K562 (cell line): Measurements from ENCODE around the gene MED20. TPM values are rescaled to one million over a fixed set of nuclear protein-coding genes. Genes with fewer than 3 reads are reported as not detected.

Source experiments
- ATAC-seq: fragments of 200-7000 bp; cut with Tn5 transposase; 3 replicates; pipeline ENCODE4 v1.9.1; 2020; ENCODE audit warnings: moderate library complexity
- BruUV-seq: library from RNA; stranded (reverse); fragments of 400-500 nt; replicated peaks from 2 replicates; lab custom pipeline; 2021; lab: Mats Ljungman, UMichigan
- CTCF ChIA-PET: fragments of 300-600 bp; formaldehyde crosslinking; extraction: SDS; loops from one replicate; lab custom pipeline; 2021; ENCODE audit warnings: low intra/inter-chr PET ratio; lab: Yijun Ruan, JAX
- POLR2A ChIA-PET: fragments of 300-600, 350-650 bp; sonication (Branson Sonifier 250); formaldehyde crosslinking; extraction: SDS; loops from one replicate; lab custom pipeline; 2021; ENCODE audit warnings: antibody characterized with exemption, inconsistent platforms; lab: Yijun Ruan, JAX
- DNase-seq, 4 experiments: peaks; one replicate each; pipeline versions ENCODE4 v3.0.0 to v3.0.0-alpha.2; 2011 to 2018; ENCODE audit warnings: low spot score in 3 of 4, mixed read lengths in 3 of 4; ENCODE audit errors: extremely low read depth in 1 of 4
- FAIRE-seq: peaks from 2 replicates; lab custom pipeline; 2011; peaks lifted over from hg19 to GRCh38; lab: Jason Lieb, UNC
- H2AFZ ChIP-seq: 2 replicates; pipeline ENCODE4 v1.6.0; 2011; ENCODE audit warnings: low read depth, low read length, control low read depth, inconsistent platforms
- H3K27ac ChIP-seq: fragments of 200-600 bp; 3 replicates; pipeline ENCODE4 v1.8.0; 2011; ENCODE audit warnings: low read depth, mild to moderate bottlenecking, control low read depth, inconsistent platforms, low read length, moderate library complexity, mixed read lengths; ENCODE audit errors: extremely low read depth
- H3K27me3 ChIP-seq, 2 experiments: fragments of 300-600 bp in 1 of 2; 2 replicates in 1 of 2; 3 replicates in 1 of 2; pipeline versions ENCODE4 v1.6.0 to v1.8.0; 2011; ENCODE audit warnings: inconsistent platforms in 2 of 2, low read length in 2 of 2, mild to moderate bottlenecking in 1 of 2, mixed read lengths in 1 of 2, moderate library complexity in 1 of 2; ENCODE audit not compliant: control insufficient read depth in 2 of 2, insufficient read depth in 2 of 2
- H3K36me3 ChIP-seq: fragments of 300-600 bp; 3 replicates; pipeline ENCODE4 v1.8.0; 2011; ENCODE audit warnings: mild to moderate bottlenecking, low read length, inconsistent platforms; ENCODE audit not compliant: control insufficient read depth, insufficient read depth
- H3K4me1 ChIP-seq, 2 experiments: fragments of 200-600 bp in 1 of 2; replicated peaks in 1 of 2; 2 replicates in 1 of 2; 3 replicates in 1 of 2; pipeline versions ENCODE4 v1.5.1 to v1.8.0; 2011; ENCODE audit warnings: inconsistent platforms in 2 of 2, low read length in 2 of 2, mild to moderate bottlenecking in 1 of 2, mixed read lengths in 1 of 2, moderate library complexity in 1 of 2; ENCODE audit not compliant: control insufficient read depth in 2 of 2, insufficient read depth in 2 of 2
- H3K4me2 ChIP-seq: 2 replicates; pipeline ENCODE4 v1.6.1; 2011; ENCODE audit warnings: low read length, control low read depth, inconsistent platforms, mixed read lengths; ENCODE audit not compliant: insufficient read depth
- H3K4me3 ChIP-seq: fragments of 200-600 bp; sonication (generic), shearing (Covaris generic); 2 replicates; pipeline ENCODE4 v1.5.1; 2016; ENCODE audit warnings: control low read depth, inconsistent platforms
- H3K79me2 ChIP-seq: fragments of 200-600 bp; 3 replicates; pipeline ENCODE4 v1.8.0; 2011; ENCODE audit warnings: low read length, inconsistent platforms; ENCODE audit not compliant: control insufficient read depth, insufficient read depth
- H3K9ac ChIP-seq, 2 experiments: 2 replicates each; pipeline versions ENCODE4 v1.6.0 to v1.6.1; 2011; ENCODE audit warnings: low read depth in 2 of 2, low read length in 2 of 2, control low read depth in 1 of 2, inconsistent platforms in 1 of 2, mild to moderate bottlenecking in 1 of 2, mixed read lengths in 1 of 2; ENCODE audit not compliant: insufficient read depth in 1 of 2
- H3K9me1 ChIP-seq: one replicate; pipeline ENCODE4 v1.6.0; 2011; ENCODE audit warnings: inconsistent platforms, mild to moderate bottlenecking, low read length, moderate library complexity; ENCODE audit not compliant: control insufficient read depth, insufficient read depth
- H3K9me3 ChIP-seq: replicated peaks from 2 replicates; pipeline ENCODE4 v1.5.1; 2011; ENCODE audit warnings: low read depth, low read length, inconsistent platforms; ENCODE audit not compliant: control insufficient read depth, insufficient read depth
- H4K20me1 ChIP-seq: replicated peaks from 2 replicates; pipeline ENCODE4 v1.6.1; 2011; ENCODE audit warnings: low read length, inconsistent platforms, mixed read lengths; ENCODE audit not compliant: control insufficient read depth, insufficient read depth
- BHLHE40 ChIP-seq: IDR thresholded peaks from 2 replicates; pipeline ENCODE4 v1.6.1; 2011; ENCODE audit warnings: low read length, improper control_type of control experiment
- CTCF ChIP-seq, 3 experiments: IDR thresholded peaks in 2 of 3; conservative IDR thresholded peaks in 1 of 3; 2 replicates each; pipeline ENCODE4 v1.5.1; 2011 to 2012; ENCODE audit warnings: low read length in 3 of 3, mild to moderate bottlenecking in 3 of 3, control low read depth in 2 of 3, improper control_type of control experiment in 1 of 3, inconsistent platforms in 1 of 3, low read depth in 1 of 3, mixed read lengths in 1 of 3, moderate library complexity in 1 of 3; ENCODE audit not compliant: insufficient read depth in 2 of 3
- GMEB1 ChIP-seq: fragments of 250-450 bp; sonication (Bioruptor Pico); IDR thresholded peaks from 2 replicates; pipeline ENCODE4 v1.4.0; 2020; ENCODE audit warnings: mild to moderate bottlenecking
- GTF2F1 ChIP-seq: IDR thresholded peaks from 2 replicates; pipeline ENCODE4 v1.6.1; 2011; ENCODE audit warnings: low read depth, low read length, improper control_type of control experiment
- LARP7 ChIP-seq: fragments of 450-650 bp; IDR thresholded peaks from 2 replicates; pipeline ENCODE4 v1.6.1; 2016
- MYC ChIP-seq, 2 experiments: fragments of 250-450 bp in 1 of 2; sonication (Bioruptor Pico) in 1 of 2; IDR thresholded peaks; 2 replicates each; pipeline versions ENCODE4 v1.5.1 to v1.6.1; 2012 to 2021; ENCODE audit warnings: low read depth in 2 of 2, borderline replicate concordance in 1 of 2, improper control_type of control experiment in 1 of 2, low read length in 1 of 2, mild to moderate bottlenecking in 1 of 2, moderate library complexity in 1 of 2
- NR2C2 ChIP-seq, 2 experiments: fragments of 200-800 bp in 1 of 2; sonication (Bioruptor generic) in 1 of 2; sonication (generic) in 1 of 2; formaldehyde crosslinking in 1 of 2; IDR thresholded peaks; 2 replicates each; pipeline versions ENCODE4 v1.6.1 to v1.8.0; 2016 to 2022; ENCODE audit warnings: mild to moderate bottlenecking in 1 of 2, missing compliant biosample characterization in 1 of 2, missing genetic modification characterization in 1 of 2, missing genetic modification reagents in 1 of 2
- NR2F6 ChIP-seq: fragments of 450-650 bp; formaldehyde crosslinking; IDR thresholded peaks from 2 replicates; pipeline ENCODE4 v1.4.0; 2020; ENCODE audit warnings: mild to moderate bottlenecking
- POLR2AphosphoS2 ChIP-seq: IDR thresholded peaks from 2 replicates; pipeline ENCODE4 v1.6.1; 2012; ENCODE audit warnings: low read length, improper control_type of control experiment
- POLR2AphosphoS5 ChIP-seq: IDR thresholded peaks from 2 replicates; pipeline ENCODE4 v1.6.1; 2011; ENCODE audit warnings: mild to moderate bottlenecking, low read depth, low read length, moderate library complexity; ENCODE audit not compliant: control insufficient read depth, insufficient read depth
- POU5F1 ChIP-seq: fragments of 150-350 bp; IDR thresholded peaks from 2 replicates; pipeline ENCODE4 v1.6.1; 2014; ENCODE audit warnings: borderline replicate concordance, low read length, low read depth, mild to moderate bottlenecking; ENCODE audit not compliant: partially characterized antibody
- SLC30A9 ChIP-seq: fragments of 250-450 bp; sonication (Bioruptor Pico); IDR thresholded peaks from 2 replicates; pipeline ENCODE4 v1.8.0; 2022; ENCODE audit warnings: mild to moderate bottlenecking, moderate library complexity
- SMARCB1 ChIP-seq: IDR thresholded peaks from 2 replicates; pipeline ENCODE4 v1.6.1; 2011; ENCODE audit warnings: improper control_type of control experiment, low read depth; ENCODE audit not compliant: insufficient read length
- TBP ChIP-seq: optimal IDR thresholded peaks from 2 replicates; pipeline ENCODE3; 2011; ENCODE audit warnings: low read depth, low read length, improper control_type of control experiment
- XRCC4 ChIP-seq: IDR thresholded peaks from one replicate; pipeline ENCODE4 v1.6.1; 2011; ENCODE audit not compliant: insufficient read depth, insufficient read length; ENCODE audit errors: extremely low read depth
- ZBED1 ChIP-seq: IDR thresholded peaks from 2 replicates; pipeline ENCODE4 v1.6.1; 2014
- ZNF695 ChIP-seq: fragments of 450-650 bp; formaldehyde crosslinking; IDR thresholded peaks from 2 replicates; pipeline ENCODE4 v1.4.0; 2020; ENCODE audit warnings: mild to moderate bottlenecking, moderate library complexity
- WGBS: fragments of 100-300 bp; shearing (Covaris generic); methylation state at CpG from one replicate; pipeline ENCODE4 v1.1.6; 2016; ENCODE audit warnings: low coverage, mixed read lengths; ENCODE audit not compliant: insufficient coverage; ENCODE audit errors: missing lambda C conversion rate; 5-methylcytosine and 5-hydroxymethylcytosine counted together
- in situ Hi-C: fragments of 300-500 bp; cut with MboI; formaldehyde crosslinking; loops from 4 replicates; pipeline ENCODE4 v1.15.0; 2018; ENCODE audit warnings: inconsistent platforms, mixed read lengths
- intact Hi-C: fragments of 100-400 bp; cut with micrococcal nuclease; formaldehyde crosslinking; loops from 2 replicates; pipeline ENCODE4 v1.14.2; 2022
- polyA plus RNA-seq, 8 experiments: library from polyadenylated mRNA; depleted of rRNA in 4 of 8; stranded (reverse) in 5 of 8; unstranded in 3 of 8; fragments of >200 nt; fragmentation: Nextera tagmentation in 2 of 8; fragmentation: Illumina TruSeq in 1 of 8; extraction: Ambion mirVana in 2 of 8; extraction: Trizol in 1 of 8; gene quantifications; 2 replicates each; pipeline versions ENCODE4 v1.2.1 to v1.2.3, GENCODE V29; 2011 to 2014; ENCODE audit warnings: inconsistent platforms in 1 of 8, missing spikeins in 1 of 8
- total RNA-seq, 7 experiments: library from RNA; depleted of rRNA in 6 of 7; stranded (reverse); fragments of >200 nt in 6 of 7; fragmentation: Illumina TruSeq in 2 of 7; extraction: Trizol in 2 of 7; gene quantifications; 2 replicates each; pipeline versions ENCODE4 v1.2.1 to v1.2.3, GENCODE V29; 2011 to 2021; ENCODE audit warnings: low replicate concordance in 1 of 7

MED20 gene
- total and polyA plus RNA-seq, 9 of the 15 experiments (the other 6 are each of a cell fraction or from before 2014, with no cell fraction given), result 27.3 to 80.9 (median 46.0) TPM

GRCh38 chr6:41937472-41937860 lies 16.5 kb upstream of the MED20 start:
- no peaks in the 10 kb centered on the region for H3K27me3 ChIP-seq
- WGBS, result 88% methylated on average over 2 of the region's 2 CpGs
- in situ Hi-C loops, result loop anchor here (5.0 kb wide), 1 partner anchor 105 kb away; no protein-coding TSS in a partner anchor
- H3K27ac ChIP-seq, result peak overlapping the region; percentile 72
- H3K4me3 ChIP-seq, result no peak overlapping the region
- DNase-seq (no peak), FAIRE-seq (no peak), ATAC-seq (no peak)
- H3K4me1 ChIP-seq, result peaks cover 57 to 69% of the 10 kb centered on the region in 2 experiments
- peak overlapping the region; percentile 90 for H3K4me2 ChIP-seq
- peaks cover 83% of the 10 kb centered on the region for H3K79me2 ChIP-seq
- peak overlapping the region; percentile 46 to 84; a peak in 2 of 4 replicates for H3K9ac ChIP-seq
- no peaks in the 10 kb centered on the region for H3K9me1 ChIP-seq
- POLR2A ChIA-PET, result interaction anchor here (0.6 to 13.7 kb wide), 6 partner anchors 9 to 160 kb away, joined by 3 to 166 read pairs (median 10); partner anchors contain the start of genes BYSL, MED20 and TAF8
- intact Hi-C loops, result loop anchor here (2.0 to 10.0 kb wide), 3 partner anchors 151 to 280 kb away; partner anchors contain the start of genes GUCA1B, MRPS10 and TOMM6
- CTCF ChIA-PET, result interaction anchor here (1.1 to 3.2 kb wide), 2 partner anchors 107 to 136 kb away, joined by 3 to 33 read pairs; no protein-coding TSS in a partner anchor
- H3K9me3 ChIP-seq, result no peaks in the 10 kb centered on the region
- BruUV-seq, result no TSS peak
- no peak for TF ChIP-seq MYC (IDR thresholded peaks at IDR 0.05; ENCODE audit: low read depth, low read length)
- TF ChIP-seq MYC (CRISPR knock-in tag; IDR thresholded peaks at IDR 0.05; ENCODE audit: borderline replicate concordance, low read depth), result no peak
- TF ChIP-seq ZNF695, result no peak
- TF ChIP-seq POLR2AphosphoS2, result no peak
- TF ChIP-seq TBP, result no peak
- TF ChIP-seq GTF2F1, result no peak
- TF ChIP-seq XRCC4, result no peak
- no peak for TF ChIP-seq SMARCB1
- TF ChIP-seq GMEB1, result no peak
- TF ChIP-seq BHLHE40, result no peak
- TF ChIP-seq NR2F6 (CRISPR knock-in tag), result no peak
- TF ChIP-seq SLC30A9 (CRISPR knock-in tag), result no peak
- TF ChIP-seq CTCF (IDR thresholded peaks at IDR 0.05 in 2 of 3, conservative IDR thresholded peaks at IDR 0.05 in 1 of 3; ENCODE audit: insufficient read depth in 2 of 3, low read depth in 1 of 3, low read length in 3 of 3), result no peak
- TF ChIP-seq POU5F1, result no peak
- TF ChIP-seq NR2C2 (CRISPR knock-in tag; IDR thresholded peaks at IDR 0.05), result 0 out of 2 replicates have a peak, but pooled peaks have one; percentile 38
- TF ChIP-seq NR2C2 (tag; IDR thresholded peaks at IDR 0.05), result no peak
- 0 out of 2 replicates have a peak, but pooled peaks have one; percentile 4 for TF ChIP-seq POLR2AphosphoS5
- no peak for TF ChIP-seq LARP7
- TF ChIP-seq ZBED1, result no peak
- TF ChIP-seq, all 486 proteins: peak for 2
- peaks cover 18% of the 10 kb centered on the region for H4K20me1 ChIP-seq
- H3K36me3 ChIP-seq, result peaks cover 75% of the 10 kb centered on the region
- no peak overlapping the region for H2AFZ ChIP-seq
